HG03469 (cell line): ENCODE results near the gene MSX2.
"Not testable (repeated sequence)": the region's sequence is repeated elsewhere in the genome, so short reads cannot be mapped to it uniquely, and the experiment has no call there.

Experiments
- ATAC-seq: cut with Tn5 transposase; IDR thresholded peaks from one replicate; pipeline ENCODE4 v1.9.1; 2021; ENCODE audit warnings: mild to moderate bottlenecking, moderate library complexity, moderate number of reproducible peaks; ENCODE audit not compliant: unreplicated experiment

The MSX2 gene

DNA sequence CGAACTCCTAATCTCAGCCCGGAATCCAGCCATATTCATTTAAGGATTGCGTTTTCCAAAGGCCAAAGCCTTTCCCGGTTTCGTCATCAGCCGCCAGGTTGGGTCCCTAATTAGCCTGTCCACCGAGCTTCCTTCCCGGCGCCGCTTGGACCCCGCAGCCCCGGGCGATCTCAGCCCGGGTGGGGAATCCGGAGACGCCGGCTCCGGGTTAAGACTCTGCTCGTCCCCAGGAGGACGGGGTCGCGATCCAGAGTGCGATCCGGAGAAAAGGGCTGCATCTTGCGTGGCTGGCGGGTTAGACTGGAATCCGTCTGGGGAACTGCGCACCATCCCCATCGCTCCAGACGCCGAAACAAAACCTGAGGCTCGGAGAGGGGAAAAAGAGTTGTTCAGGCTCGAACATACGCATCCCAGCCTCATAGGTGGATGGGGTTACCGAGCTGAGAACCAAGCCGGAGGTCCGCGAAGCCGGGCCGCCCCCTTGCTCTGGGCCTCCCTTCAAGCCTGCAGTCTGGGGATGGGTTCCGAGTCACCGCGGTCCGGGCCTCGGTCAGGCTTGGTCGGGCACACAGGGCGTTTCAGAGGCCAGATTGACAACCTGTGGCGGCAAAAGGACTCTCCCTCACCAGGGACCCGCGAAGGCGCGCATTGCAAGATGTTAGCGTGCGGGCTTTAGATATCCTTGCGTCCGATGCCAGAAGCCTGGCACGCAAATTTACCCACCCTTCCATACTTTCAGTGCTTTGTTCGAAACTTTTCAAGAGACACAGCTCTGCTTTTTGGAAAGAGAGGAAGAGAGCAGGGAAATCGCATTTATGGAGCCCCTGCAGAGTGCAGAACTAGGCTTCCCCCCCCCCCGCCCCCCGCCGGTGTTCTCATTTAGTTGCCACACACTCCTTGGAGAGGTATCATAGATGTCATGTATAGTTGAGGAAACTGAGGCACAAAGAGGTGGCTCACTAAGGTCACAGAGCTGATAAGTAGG is 7.9 kb downstream of the MSX2 start:
- no peak for ATAC-seq

DNA sequence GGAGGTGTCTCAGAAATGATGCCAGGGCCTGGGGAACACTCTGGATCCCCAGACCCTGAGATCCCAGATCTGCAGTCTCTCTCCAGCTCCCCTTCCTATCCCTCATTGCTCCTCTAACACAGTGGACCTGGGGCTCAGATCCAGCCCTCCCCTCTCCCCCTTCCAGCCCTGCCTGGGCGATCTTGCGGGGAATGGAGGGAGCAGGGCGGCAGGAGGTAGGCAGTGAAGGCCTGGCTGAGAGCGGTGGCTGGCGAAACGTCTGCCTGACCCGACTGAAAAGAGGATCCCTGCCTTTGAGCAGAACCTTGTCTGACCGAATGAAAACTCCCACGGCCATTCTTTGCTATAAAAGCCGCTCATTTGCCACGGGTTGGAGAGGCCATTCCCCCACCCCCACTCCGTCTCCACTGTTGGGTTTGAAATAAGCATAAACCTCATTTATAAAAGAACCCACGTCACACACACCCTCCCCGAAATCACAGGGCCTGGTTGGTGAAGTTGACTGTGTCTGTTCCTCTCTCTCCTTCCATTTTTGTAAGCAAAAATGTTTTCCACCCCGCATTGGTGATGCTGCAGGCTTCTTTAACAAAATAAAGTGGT is 8.8 kb downstream of the MSX2 start:
- no peak for ATAC-seq

DNA sequence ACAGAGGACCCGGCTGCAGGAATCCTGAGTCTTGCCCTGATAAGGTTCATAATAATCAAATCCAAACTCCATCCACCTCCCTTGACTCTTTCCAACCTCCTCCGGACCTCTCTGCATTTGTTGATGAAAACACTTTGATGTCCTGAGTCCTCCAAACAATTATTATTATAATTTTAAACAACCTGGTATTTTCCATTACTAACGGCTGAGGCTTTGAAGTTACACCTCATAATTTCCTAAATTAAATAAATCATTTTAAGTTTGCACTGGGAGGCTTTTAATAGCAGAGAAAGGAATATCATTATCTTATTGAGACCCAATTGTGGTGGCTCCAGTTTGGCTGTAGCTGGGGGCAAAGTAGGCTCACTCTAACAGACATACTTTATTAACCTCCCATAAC is 9.5 kb downstream of the MSX2 start:
- ATAC-seq: no peak

DNA sequence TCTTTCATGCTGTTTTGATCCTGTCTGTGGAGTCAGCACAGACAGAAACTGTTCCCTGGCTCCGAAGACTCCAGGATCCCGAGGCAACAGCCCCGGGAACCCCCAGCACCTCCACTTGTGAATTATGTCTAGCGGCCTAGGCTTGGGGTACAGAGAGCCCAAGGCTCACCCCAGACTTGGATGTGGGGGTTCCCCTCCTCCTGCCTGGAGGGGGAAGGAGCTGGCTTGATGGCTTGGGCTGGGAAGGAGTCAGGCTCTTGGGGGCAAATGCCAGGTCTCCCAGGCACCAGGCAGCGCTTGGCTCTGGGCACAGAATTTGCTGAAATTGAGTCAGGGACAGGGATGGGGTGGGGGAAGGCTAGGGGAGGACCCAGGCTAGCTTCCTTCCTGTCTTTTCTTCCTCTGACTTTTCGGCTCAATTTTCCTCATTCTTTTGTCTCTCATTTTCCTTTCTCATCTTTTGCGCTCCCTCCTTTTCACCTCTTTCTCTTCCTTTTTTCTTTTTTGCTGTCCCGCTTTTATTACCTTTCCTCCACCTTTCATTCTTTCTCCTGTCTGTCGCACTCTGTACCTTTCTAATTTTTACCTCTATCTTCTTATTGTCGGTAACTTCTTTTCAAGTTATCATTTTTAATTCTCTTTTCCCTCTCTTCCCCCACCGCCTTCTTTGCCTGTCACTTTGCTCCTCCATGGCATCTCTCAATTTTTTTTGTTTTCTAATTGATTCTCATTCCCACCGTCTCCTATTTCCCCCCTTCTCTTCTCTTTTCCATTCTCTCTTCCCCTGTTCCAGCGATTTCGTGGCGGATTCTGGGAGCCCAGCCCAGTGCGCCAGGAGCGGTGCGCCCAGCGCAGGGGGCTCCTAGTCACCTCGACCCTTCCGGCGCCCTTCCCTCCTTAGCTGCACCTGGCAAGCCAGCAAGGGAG is 10.5 kb downstream of the MSX2 start:
- no peak for ATAC-seq

DNA sequence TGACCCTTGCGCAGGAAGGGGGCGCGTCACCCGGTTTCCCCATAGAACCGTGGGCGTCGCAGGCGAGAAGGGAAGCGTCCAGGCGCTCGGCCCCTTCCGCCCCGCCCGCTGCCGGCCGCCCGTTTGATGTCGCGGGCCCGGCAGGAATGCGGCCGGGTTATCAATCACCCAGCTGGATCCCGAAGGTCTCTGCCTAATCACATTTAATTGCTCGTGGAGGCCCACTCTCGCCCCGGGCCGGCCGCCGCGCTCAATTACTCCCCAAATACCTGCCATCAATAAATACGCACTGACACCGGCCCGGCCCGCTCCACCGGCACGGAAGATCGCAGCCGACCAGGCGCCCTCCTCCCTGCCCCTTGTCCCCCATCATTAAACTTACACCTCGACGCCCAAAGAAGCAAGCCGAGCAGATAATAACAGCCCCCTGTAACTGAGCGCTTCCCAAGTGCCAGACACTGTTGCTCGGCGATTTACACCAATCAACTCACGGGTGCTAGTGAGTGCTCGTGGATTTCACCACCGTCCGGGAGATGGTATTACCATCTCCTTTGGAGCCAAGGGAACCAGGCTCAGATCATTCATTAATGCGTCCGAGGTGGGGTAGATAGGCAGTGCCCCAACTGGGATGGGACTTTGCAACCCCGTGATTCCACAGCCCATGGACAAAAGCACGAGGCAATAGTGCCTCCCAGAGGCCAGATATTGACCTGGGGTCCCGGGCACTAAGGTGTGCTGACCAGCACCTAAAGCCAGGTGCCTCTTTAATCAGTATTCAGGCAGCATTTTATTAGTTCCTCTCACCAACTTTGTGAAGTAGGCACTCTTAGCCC is 11.3 kb downstream of the MSX2 start:
- ATAC-seq: no peak

DNA sequence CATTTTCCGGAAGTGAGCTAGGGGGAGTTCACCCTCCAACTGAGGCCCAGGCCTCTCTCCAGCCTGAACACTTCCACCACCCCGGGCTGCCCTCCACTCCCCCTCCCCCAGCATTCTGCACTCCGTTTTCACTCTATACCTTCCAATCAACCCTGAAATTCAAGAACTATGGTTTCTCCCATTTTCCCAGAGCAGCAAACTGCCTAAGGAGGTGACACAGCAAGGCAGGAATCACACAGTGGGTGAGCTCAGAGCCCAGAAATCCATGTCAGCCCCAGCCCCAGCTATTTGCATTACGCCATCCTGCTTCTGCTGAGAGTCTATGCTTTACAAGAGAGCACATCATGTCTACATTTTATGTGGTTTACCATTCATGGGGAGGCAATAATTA is 11.9 kb downstream of the MSX2 start:
- no peak for ATAC-seq

DNA sequence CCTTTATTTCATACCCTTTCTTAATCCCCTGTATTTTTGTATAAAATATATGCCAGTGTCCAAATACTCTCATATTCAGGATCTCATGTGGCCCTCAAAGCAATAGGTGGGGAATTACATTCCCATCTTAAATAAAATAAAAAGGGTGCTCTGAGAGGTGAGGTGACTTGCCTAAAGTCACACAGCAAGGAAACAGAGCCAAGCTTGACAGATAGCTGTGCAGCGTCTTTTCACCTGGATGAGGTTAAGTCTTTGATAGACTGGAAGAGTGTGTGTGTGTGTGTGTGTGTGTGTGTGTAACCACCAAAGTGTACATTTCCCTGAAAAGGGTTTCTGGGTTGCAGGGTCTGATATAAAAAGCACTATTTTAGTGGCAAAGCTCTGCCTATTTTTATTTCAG is 12.4 kb downstream of the MSX2 start:
- ATAC-seq: no peak

DNA sequence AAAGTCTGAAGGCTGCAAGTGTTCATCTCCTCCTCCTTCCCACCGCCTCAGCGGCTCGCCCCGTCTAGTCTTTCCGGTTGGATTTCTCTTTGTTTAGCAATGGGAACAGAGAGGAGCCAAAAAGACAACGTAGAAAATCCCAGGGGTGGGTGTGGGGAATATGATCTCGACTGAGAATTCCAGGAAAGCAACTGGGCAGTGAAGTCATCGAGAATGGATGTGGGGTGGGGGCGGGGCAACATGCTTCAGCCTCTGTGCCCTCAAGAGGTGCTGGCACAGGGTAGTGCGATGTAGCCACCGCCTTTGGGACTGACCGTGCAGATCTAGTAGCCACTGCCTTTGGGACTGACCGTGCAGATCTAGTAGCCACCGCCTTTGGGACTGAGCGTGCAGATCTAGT is 12.9 kb downstream of the MSX2 start:
- ATAC-seq: no peak

DNA sequence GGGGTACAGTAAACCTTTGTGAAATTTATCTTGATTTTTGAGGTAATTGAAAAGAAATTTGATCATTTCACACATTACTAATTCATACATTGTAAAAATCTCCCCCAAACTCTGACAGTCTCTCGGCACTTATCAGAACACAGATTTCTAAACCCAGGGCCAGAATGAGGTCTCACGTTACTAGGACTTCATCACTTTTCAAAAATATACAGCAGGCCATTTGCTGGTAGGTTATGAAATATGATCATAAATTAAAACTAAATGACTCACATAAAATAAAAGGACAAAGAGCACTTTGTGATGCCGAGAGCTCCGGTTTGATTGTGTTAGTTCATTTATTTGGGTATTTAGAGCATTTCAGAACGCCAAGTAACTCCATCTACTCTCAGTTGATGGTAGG is 17.0 kb downstream of the MSX2 start:
- no peak for ATAC-seq

DNA sequence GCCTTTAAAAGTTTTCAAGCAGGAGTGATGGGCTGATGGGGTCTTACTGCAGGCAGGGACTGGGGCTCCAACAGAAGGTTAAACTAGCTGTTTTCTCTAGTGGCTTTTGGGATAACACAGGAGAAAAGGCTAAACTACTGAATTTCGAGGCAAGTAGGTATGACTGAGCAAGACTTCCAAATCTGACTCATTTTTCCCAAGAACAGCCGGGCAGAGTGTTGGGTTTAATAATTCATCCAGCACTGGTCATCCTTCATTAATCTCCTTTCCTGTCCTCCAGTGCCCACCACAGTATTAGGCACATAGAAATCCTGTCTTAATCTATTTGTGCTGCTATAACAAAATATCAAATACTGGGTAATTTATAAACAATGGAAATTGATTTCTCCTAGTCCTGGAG is 20.5 kb downstream of the MSX2 start:
- no peak for ATAC-seq

DNA sequence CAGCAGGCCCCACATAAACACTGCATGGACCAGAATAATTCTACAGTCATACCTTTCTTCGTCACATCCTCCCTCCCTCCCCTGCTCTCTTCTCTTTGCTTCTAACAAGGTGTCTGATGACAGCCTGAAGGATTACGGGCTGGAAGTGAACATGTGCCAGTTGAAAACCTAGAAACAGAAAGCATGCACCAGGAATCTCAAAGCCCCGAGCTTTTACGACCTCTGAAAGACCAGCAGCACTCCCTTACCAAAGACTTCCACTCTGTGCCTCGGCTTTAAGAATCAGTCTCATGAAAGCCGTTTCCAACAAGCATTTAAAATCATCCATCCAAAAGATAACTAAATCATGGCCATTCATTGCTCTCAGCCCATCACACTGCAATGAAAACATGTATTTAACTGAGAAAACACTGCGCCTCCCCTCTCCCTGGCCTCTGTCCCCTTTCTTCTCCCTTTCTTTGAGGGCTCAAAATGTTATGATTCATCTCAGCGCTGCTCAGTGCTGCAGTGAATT is 21.3 kb downstream of the MSX2 start:
- ATAC-seq: no peak

DNA sequence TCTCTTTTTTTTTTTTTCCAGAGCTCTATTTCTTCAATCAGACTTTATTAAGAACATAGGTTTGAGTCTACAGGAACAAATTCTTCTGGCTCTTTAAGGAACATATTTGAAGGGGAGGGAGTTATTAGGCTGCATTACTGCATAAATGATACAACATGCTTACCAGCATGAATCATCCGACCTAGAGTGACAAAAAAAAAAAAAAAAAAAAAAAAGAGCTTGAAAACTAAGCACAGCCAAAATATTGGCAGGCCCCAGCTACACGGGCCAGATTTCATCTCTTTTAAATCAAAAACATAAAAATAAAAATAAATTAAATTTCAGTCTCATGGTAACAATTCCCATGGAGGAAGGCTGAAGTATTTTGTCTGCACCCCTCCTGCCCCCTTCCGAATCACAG is 26.3 kb downstream of the MSX2 start:
- ATAC-seq: no peak

DNA sequence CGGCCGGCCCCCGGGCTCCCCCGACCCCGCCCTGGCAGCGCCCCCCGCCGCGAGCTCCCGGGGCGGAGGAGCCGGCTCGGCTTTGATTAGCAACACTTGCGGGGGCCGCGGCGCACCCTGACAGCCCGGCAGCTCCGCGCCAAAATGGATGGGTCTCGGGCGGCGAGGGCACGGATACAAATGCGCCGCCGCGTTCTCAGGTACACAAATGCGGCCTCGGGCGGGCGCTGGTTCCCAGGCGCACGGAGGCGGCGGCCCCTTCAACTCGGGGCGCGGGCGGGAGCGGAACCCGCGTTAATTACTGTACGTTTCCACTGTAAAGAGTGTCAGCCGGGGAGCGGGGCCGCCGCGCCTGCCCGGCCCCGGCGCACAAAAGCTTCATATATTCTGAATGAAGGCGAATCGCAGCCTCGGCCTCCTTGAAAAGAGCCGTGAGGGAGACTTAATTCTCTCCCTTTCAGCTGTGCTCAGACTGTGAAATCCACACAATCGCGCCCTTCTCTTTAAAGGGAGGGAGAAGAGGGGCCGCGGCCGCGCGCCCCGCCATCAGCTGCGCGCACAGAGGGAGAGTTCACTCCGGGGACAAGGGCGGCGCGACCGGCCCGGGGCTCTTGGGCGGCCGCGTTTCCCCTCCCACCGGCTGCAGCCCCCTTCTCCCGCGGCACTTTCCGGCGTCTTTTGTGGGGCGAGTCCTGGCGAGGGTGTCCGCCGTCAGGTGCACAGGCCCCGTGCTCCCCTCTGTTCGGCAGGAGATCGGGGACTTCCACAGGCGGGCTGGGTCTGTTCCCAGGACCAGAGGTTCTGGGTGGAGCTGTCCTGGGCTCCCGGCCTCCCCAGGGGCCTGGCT is 27.0 kb downstream of the MSX2 start:
- ATAC-seq: no peak

DNA sequence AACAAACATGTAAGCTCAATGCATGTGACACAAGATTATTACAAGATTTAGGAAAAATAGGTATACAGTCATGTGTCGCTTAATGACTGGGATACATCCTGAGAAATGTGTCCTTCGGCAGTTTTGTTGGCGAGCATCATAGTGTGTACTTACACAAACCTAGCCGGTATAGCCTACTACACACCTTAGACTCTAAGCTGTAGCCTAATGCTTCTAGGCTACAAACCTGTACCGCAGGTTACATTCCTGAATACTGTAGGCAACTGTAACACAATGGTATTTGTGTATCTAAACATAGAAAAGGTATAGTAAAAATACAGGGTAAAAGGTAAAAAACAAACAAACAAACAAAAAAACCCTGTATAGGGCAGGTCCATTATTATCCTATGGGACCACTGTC is 27.7 kb downstream of the MSX2 start:
- ATAC-seq: no peak

DNA sequence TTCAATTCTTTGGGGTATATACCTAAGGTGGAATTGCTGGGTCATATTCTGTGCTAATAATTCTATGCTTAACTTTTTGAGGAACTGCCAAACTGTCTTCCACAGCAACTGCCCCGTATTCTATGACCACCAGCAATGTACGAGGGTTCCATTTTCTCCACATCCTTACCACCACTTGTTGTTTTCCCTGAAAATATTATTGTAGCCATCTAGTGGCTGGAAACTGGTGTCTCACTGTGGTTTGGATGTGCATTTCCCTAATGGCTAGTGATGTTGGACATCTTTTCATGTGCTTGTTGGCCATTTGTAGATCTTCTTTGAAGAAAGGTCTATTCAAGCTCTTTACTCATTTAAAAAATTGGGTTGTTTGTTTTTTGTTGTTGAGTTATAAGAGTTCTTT is 30.7 kb downstream of the MSX2 start:
- ATAC-seq: no peak

DNA sequence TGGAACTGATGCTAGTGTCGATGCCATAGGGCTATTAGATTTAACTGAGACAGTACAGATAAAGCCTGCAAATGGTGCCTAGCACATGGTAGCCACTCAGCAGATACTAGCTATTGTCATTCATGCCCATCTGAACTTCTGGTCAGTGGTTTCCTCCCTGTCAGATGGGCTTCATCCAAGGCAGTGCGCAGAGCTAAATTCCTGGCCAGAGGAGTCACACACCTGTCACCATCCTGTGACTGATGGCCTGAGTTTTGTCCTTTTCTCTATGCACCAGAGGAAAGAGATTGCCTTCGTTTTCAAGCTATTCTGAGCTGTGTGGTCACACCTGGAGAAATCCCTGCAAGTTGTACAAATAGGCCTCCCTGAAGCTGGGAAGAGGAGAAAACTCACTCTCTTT is 34.7 kb downstream of the MSX2 start:
- ATAC-seq: no peak

DNA sequence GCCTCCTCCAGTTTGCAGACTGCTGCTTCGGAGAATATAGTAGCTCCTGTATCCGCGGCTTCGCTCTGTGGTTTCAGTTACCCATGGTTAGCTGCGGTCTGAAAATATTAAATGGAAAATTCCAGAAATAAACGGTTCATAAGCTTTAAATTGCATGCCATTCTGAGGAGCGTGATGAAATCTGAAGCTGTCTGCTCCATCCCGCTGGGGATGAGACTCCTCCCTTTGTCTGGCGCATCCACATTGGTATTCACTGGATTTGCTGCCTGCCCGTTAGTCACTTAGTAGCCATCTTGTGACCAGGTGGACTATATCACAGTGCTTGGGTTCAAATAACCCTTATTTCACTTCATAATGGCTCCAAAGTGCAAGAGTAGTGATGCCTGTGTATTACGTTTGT is 36.3 kb downstream of the MSX2 start:
- no peak for ATAC-seq

DNA sequence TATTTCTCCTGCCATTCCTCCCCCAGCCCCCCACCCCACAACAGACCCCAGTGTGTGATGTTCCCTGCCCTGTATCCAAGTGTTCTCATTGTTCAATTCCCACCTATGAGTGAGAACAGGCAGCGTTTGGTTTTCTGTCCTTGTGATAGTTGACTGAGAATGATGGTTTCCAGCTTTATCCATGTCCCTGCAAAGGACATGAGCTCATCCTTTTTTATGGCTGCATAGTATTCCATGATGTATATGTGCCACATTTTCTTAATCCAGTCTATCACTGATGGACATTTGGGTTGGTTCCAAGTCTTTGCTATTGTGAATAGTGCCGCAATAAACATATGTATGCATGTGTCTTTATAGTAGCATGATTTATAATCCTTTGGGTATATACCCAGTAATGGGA is 37.0 kb downstream of the MSX2 start:
- ATAC-seq: not testable (repeated sequence)

DNA sequence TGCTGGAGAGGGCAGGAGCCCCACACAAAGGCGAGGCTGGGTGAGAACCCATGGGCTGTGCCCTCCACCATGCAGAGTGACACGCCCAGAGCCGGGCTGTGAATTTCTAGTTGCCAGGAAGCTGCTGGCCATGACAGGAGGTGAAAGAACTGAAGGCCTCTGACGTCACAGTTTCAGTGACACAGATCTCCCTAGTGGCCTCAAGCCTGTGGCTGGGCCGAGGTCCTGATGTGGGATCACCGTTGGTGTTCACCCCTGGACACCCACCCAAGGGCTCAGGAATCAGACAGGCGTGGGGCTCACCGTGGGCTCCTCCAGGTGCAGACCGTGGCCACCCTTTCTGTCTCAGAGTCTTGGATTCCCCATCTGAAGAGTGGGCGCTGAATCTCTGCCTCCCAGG is 39.9 kb downstream of the MSX2 start:
- no peak for ATAC-seq
